HepG2 (cell line): ENCODE results near the gene METTL22. TPM values are rescaled to one million over a fixed set of nuclear protein-coding genes. Genes with fewer than 3 reads are reported as not detected.

Source experiments
- CHCHD3 ChIP-seq: sonication (generic); formaldehyde crosslinking; IDR thresholded peaks from 2 replicates; pipeline ENCODE4 v1.8.0; 2022; ENCODE audit warnings: mild to moderate bottlenecking, missing genetic modification reagents, moderate library complexity
- HNRNPH1 ChIP-seq: fragments of 200-400 bp; formaldehyde crosslinking; optimal IDR thresholded peaks from 2 replicates; pipeline ENCODE3; 2017; ENCODE audit warnings: mild to moderate bottlenecking, low read depth, low read length
- NFE2L1 ChIP-seq: sonication (generic); formaldehyde crosslinking; IDR thresholded peaks from 2 replicates; pipeline ENCODE4 v1.4.0; 2020; ENCODE audit warnings: missing genetic modification reagents, mild to moderate bottlenecking, borderline replicate concordance
- WIZ ChIP-seq: sonication (generic); formaldehyde crosslinking; IDR thresholded peaks from 2 replicates; pipeline ENCODE4 v1.5.1; 2020; ENCODE audit warnings: mild to moderate bottlenecking, missing genetic modification reagents
- ZBTB8A ChIP-seq: sonication (generic); formaldehyde crosslinking; IDR thresholded peaks from 2 replicates; pipeline ENCODE4 v1.4.0; 2020; ENCODE audit warnings: mild to moderate bottlenecking, low read depth, missing genetic modification reagents, borderline replicate concordance
- ZEB1 ChIP-seq: IDR thresholded peaks from 2 replicates; pipeline ENCODE4 v1.6.1; 2012; ENCODE audit warnings: mild to moderate bottlenecking, low read depth, inconsistent platforms; ENCODE audit not compliant: insufficient replicate concordance
- ZFP41 ChIP-seq: sonication (generic); formaldehyde crosslinking; IDR thresholded peaks from 2 replicates; pipeline ENCODE4 v1.4.0; 2020; ENCODE audit warnings: mild to moderate bottlenecking, missing genetic modification reagents, borderline replicate concordance
- ZNF12 ChIP-seq: sonication (generic); formaldehyde crosslinking; IDR thresholded peaks from 2 replicates; pipeline ENCODE4 v1.5.0; 2020; ENCODE audit warnings: missing genetic modification reagents
- ZNF225 ChIP-seq: sonication (generic); formaldehyde crosslinking; IDR thresholded peaks from 2 replicates; pipeline ENCODE4 v1.4.0; 2020; ENCODE audit warnings: mild to moderate bottlenecking, missing genetic modification reagents
- ZNF317 ChIP-seq: sonication (generic); formaldehyde crosslinking; IDR thresholded peaks from 2 replicates; pipeline ENCODE4 v1.5.0; 2020; ENCODE audit warnings: mild to moderate bottlenecking, missing genetic modification reagents
- ZNF432 ChIP-seq: sonication (generic); formaldehyde crosslinking; IDR thresholded peaks from 2 replicates; pipeline ENCODE4 v1.5.0; 2020; ENCODE audit warnings: missing genetic modification reagents, mild to moderate bottlenecking, borderline replicate concordance
- ZNF501 ChIP-seq: sonication (generic); formaldehyde crosslinking; IDR thresholded peaks from 2 replicates; pipeline ENCODE4 v1.5.1; 2020; ENCODE audit warnings: mild to moderate bottlenecking, moderate library complexity, missing genetic modification reagents
- ZSCAN31 ChIP-seq: sonication (generic); formaldehyde crosslinking; IDR thresholded peaks from 2 replicates; pipeline ENCODE4 v1.5.0; 2020; ENCODE audit warnings: low read depth, mild to moderate bottlenecking, missing genetic modification reagents
- polyA plus RNA-seq, 8 experiments: library from polyadenylated mRNA; depleted of rRNA in 3 of 8; stranded (reverse) in 7 of 8; unstranded in 1 of 8; fragments of >200 nt; fragmentation: Illumina TruSeq in 4 of 8; extraction: Trizol in 4 of 8; gene quantifications; 2 replicates each; pipeline versions ENCODE4 v1.2.1 to v1.2.3, GENCODE V29; 2011 to 2016; ENCODE audit warnings: low read depth in 4 of 8, missing spikeins in 1 of 8, mixed read lengths in 1 of 8; ENCODE audit not compliant: insufficient read depth in 1 of 8
- total RNA-seq, 5 experiments: library from RNA; depleted of rRNA; stranded (reverse); fragments of >200 nt; fragmentation: Illumina TruSeq; extraction: Trizol; gene quantifications; 2 replicates each; pipeline ENCODE4 v1.2.3, GENCODE V29; 2016; ENCODE audit warnings: low read depth in 1 of 5
- TF ChIP-seq, protein P1 (sequence below): sonication (generic); formaldehyde crosslinking; IDR thresholded peaks from 2 replicates; pipeline ENCODE4 v1.4.0; 2020; ENCODE audit warnings: missing genetic modification reagents
- TF ChIP-seq, protein P2 (sequence below): IDR thresholded peaks from 2 replicates; pipeline ENCODE4 v1.6.1; 2012; ENCODE audit warnings: inconsistent platforms
- TF ChIP-seq, protein P3 (sequence below): sonication (generic); formaldehyde crosslinking; IDR thresholded peaks from 2 replicates; pipeline ENCODE4 v1.9.0; 2021; ENCODE audit warnings: mild to moderate bottlenecking, missing genetic modification reagents

METTL22 gene
- total and polyA plus RNA-seq, 2 of the 13 experiments (the other 11 are each of a cell fraction or from before 2014, with no cell fraction given) = 36.2 to 94.8 TPM

GRCh38 chr16:8673611-8674412 lies 52.3 kb downstream of the METTL22 start (continued):
- TF ChIP-seq, protein P1, sequence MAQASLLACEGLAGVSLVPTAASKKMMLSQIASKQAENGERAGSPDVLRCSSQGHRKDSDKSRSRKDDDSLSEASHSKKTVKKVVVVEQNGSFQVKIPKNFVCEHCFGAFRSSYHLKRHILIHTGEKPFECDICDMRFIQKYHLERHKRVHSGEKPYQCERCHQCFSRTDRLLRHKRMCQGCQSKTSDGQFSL (CRISPR knock-in tag) = 0 out of 2 replicates have a peak, but pooled peaks have one; percentile 62
- TF ChIP-seq ZNF317 (CRISPR knock-in tag) = no peak
- no peak for TF ChIP-seq ZNF432 (CRISPR knock-in tag)
- TF ChIP-seq ZNF225 (CRISPR knock-in tag) = 0 out of 2 replicates have a peak, but pooled peaks have one; percentile 17
- TF ChIP-seq ZEB1 = peak; percentile 42
- peak; percentile 12 for TF ChIP-seq ZNF501 (CRISPR knock-in tag)
- no peak; the same call in 1 of the 2 replicates for TF ChIP-seq NFE2L1 (CRISPR knock-in tag)
- no peak for TF ChIP-seq WIZ (CRISPR knock-in tag)
- TF ChIP-seq ZBTB8A (CRISPR knock-in tag) = 0 out of 2 replicates have a peak, but pooled peaks have one; percentile 38
- TF ChIP-seq ZSCAN31 = peak; percentile 80; the same call in 1 of the 2 replicates
- TF ChIP-seq, protein P2, sequence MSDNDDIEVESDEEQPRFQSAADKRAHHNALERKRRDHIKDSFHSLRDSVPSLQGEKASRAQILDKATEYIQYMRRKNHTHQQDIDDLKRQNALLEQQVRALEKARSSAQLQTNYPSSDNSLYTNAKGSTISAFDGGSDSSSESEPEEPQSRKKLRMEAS = peak; percentile 58; the same call in 1 of the 2 replicates
- TF ChIP-seq ZFP41 = 0 out of 2 replicates have a peak, but pooled peaks have one; percentile 34
- TF ChIP-seq ZNF12 (CRISPR knock-in tag) = peak; percentile 36; the same call in 1 of the 2 replicates
- TF ChIP-seq, protein P3, sequence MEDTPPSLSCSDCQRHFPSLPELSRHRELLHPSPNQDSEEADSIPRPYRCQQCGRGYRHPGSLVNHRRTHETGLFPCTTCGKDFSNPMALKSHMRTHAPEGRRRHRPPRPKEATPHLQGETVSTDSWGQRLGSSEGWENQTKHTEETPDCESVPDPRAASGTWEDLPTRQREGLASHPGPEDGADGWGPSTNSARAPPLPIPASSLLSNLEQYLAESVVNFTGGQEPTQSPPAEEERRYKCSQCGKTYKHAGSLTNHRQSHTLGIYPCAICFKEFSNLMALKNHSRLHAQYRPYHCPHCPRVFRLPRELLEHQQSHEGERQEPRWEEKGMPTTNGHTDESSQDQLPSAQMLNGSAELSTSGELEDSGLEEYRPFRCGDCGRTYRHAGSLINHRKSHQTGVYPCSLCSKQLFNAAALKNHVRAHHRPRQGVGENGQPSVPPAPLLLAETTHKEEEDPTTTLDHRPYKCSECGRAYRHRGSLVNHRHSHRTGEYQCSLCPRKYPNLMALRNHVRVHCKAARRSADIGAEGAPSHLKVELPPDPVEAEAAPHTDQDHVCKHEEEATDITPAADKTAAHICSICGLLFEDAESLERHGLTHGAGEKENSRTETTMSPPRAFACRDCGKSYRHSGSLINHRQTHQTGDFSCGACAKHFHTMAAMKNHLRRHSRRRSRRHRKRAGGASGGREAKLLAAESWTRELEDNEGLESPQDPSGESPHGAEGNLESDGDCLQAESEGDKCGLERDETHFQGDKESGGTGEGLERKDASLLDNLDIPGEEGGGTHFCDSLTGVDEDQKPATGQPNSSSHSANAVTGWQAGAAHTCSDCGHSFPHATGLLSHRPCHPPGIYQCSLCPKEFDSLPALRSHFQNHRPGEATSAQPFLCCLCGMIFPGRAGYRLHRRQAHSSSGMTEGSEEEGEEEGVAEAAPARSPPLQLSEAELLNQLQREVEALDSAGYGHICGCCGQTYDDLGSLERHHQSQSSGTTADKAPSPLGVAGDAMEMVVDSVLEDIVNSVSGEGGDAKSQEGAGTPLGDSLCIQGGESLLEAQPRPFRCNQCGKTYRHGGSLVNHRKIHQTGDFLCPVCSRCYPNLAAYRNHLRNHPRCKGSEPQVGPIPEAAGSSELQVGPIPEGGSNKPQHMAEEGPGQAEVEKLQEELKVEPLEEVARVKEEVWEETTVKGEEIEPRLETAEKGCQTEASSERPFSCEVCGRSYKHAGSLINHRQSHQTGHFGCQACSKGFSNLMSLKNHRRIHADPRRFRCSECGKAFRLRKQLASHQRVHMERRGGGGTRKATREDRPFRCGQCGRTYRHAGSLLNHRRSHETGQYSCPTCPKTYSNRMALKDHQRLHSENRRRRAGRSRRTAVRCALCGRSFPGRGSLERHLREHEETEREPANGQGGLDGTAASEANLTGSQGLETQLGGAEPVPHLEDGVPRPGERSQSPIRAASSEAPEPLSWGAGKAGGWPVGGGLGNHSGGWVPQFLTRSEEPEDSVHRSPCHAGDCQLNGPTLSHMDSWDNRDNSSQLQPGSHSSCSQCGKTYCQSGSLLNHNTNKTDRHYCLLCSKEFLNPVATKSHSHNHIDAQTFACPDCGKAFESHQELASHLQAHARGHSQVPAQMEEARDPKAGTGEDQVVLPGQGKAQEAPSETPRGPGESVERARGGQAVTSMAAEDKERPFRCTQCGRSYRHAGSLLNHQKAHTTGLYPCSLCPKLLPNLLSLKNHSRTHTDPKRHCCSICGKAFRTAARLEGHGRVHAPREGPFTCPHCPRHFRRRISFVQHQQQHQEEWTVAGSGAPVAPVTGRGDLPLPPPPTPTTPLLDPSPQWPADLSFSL = peak; percentile 36; the same call in 1 of the 2 replicates
- TF ChIP-seq CHCHD3 (CRISPR knock-in tag) = peak; percentile 75; the same call in 1 of the 2 replicates
- TF ChIP-seq HNRNPH1 = peak; percentile 90
